ENCODE data around the gene GRAP2. TPM values are rescaled to one million over a fixed set of nuclear protein-coding genes. Genes with fewer than 3 reads are reported as not detected.
A peak's percentile ranks its signal among the peaks of the same experiment; 100 is the strongest.
"Not testable (repeated sequence)": the region's sequence is repeated elsewhere in the genome, so short reads cannot be mapped to it uniquely, and the experiment has no call there.

The GRAP2 gene
- polyA plus RNA-seq, 1 donor = 0.79 TPM

DNA sequence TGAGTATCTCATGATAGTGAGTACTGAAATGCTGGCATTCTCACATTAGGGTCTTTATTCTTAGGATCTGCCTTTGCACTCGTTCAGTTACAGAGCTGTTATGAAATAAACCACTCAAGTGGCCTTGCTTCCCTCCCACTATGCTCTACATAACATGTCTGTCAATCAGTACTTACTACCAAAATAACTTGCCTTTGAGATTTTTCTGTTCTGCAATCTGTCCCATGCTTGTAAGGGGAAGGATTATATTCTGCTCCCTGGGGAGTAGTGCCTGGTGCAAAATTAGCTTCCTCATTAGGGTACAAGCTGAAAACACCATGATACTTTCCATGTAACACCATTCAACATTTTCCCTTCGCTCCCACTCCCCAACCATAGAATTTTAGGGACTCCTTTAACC is 1.9 kb upstream of the GRAP2 start:
- DNase-seq = peak; percentile 12

DNA sequence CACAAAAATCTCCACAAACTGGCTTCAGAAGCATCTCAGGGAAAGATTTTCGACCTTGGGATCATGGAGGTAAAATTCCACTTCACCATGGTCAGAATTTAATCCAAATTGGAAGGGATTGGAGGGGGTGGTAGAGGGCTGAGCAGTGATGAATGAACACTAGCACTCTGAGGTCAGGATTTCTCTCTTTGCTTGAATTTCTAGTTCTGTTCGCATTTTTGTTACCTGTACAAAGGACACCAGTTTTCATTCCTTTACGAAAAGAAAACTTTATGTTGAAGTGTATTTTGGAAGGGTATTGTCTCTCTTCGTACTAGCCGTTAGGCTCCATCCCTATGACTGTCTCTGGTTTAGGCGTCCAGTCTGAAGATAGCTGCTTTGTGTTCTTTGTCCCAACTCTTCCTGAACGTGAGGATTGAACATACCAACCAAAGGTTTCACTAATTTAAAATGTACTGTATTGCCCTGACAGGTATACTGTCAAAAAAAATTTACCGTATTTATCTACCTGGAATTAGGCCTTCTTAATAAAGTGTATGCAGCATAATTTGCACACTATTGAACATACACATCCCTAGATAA is 772 bp downstream of the GRAP2 start:
- DNase-seq = no peak

- not testable (repeated sequence) for DNase-seq
Measured at GRCh38 chr22:39904024-39904423, 3.1 kb downstream of the GRAP2 start.

GRCh38 chr22:39904862-39905261 is 4.0 kb downstream of the GRAP2 start:
- no peak for DNase-seq

DNA sequence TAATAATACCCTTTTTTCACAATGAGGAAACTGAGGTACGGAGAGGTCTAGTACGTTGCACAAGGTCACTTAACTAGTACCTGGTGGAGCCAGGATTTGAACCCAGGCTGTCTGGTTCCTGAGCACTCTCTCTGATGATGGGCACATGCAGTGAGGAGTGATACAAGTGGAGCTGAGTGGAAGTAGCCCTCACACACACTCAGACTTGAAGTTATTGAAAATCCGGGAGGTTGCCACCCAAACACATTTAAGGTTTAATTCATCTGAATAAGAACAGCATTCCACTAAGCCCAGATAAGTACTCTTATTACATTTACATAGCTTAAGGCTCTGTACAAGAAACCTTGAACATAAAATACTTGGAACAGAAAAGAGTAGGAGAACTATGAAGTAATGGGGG is 4.8 kb downstream of the GRAP2 start:
- DNase-seq = no peak

- DNase-seq = no peak
Measured at GRCh38 chr22:39906207-39906606, 5.3 kb downstream of the GRAP2 start.

- DNase-seq = no peak
Measured at GRCh38 chr22:39907047-39907446, 6.2 kb downstream of the GRAP2 start.

- DNase-seq = no peak
Measured at GRCh38 chr22:39907605-39908097, 6.8 kb downstream of the GRAP2 start.

DNA sequence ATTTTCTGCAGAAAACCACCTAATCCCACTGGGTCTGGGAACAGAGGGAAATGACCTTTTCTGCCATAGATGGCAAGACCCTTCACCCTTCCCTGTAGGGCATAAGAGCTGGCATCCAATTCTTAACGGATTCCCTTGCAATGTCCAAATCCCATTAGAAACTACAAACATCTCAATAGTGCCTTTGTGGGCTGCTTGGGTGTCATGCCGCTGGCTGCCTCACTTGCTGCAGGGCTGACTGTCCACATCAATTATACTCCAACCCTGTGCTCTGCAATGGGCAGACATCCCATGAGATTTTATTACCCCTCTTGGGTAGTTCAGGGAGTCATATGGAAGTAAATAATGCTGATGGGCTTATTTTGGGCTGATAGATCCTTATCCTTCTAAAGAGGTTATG is 7.3 kb downstream of the GRAP2 start:
- no peak for DNase-seq

DNA sequence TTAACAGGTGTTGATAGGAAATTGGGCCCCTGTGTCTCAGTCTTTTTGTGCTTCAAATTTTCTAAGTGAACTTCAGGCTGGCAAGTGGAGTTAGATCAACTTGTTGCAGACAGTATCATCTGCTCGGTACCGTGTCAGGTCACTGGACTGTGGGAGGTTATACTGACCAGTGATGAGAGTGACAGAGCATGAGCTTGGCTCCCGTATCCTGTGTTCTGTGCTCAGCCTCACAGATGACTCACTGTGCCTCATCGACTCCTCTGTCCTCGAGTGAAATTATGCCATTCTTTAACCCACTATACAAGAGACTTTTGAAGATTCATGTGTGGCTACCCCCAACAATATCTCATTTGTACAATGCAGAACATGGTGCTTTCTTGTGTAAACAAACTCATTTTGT is 7.9 kb downstream of the GRAP2 start:
- no peak for DNase-seq

- no peak for DNase-seq
Measured at GRCh38 chr22:39910876-39911613, 10.2 kb downstream of the GRAP2 start.

DNA sequence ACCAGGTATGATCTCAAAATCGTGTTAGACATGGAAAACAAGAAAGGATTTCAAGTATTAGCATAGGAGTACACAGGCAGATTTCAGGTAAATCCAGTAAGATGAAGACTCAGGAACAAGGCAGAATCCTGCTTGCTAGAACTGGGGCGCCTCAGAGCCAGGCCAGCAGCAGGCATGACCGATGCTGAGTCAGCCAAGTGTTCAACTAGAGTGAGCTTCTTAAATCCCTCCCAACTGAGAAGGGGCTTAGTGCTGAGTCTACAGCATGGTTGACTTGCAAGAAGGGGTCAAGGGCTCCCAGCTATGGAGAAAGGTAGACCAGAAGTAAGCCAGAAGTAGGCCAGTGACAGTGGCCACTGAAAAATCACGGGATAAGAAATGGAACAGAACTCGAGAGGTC is 12.4 kb downstream of the GRAP2 start:
- DNase-seq = no peak

GRCh38 chr22:39913886-39914285 is 13.0 kb downstream of the GRAP2 start:
- no peak for DNase-seq

DNA sequence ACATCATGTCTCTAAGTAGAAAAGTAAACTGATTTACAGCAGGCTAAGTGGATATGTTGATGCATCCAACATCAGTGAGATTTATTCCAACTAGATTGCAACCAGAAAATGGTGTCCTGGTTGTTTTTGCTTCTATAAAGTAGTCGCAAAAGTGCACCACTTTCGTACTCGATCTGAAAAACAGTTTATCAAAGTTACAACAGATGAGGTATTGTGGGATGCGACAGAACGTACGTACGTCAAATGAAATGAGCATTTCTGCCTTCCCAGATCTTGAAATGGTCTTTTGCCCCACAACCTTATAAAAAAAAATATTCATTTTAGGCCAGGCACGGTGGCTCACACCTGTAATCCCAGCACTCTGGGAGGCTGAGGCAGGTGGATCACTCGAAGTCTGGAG is 13.7 kb downstream of the GRAP2 start:
- DNase-seq = no peak

GRCh38 chr22:39915295-39915726 is 14.4 kb downstream of the GRAP2 start:
- DNase-seq = no peak

DNA sequence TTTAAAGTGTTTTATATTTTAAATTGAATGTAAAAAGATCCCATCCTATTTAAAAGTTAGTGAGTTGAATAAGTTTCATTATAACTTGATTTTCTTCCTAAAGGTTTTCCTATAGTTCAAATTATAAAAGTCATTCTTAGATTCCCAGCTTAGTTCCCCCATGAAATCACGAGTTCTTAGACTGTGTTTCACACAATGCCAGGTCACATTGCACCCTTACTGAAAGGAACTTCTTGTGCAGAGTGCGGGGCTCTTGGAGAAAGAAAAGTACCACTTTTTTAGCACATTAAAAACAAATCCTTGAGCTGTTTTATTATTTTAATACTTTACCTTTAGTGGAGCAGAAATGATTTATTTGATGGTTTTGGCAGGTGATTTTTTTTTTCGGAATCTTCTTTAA is 15.6 kb downstream of the GRAP2 start:
- DNase-seq = no peak

- DNase-seq = no peak
Measured at GRCh38 chr22:39917197-39917643, 16.3 kb downstream of the GRAP2 start.

- DNase-seq = no peak
Measured at GRCh38 chr22:39917776-39918495, 17.1 kb downstream of the GRAP2 start.

DNA sequence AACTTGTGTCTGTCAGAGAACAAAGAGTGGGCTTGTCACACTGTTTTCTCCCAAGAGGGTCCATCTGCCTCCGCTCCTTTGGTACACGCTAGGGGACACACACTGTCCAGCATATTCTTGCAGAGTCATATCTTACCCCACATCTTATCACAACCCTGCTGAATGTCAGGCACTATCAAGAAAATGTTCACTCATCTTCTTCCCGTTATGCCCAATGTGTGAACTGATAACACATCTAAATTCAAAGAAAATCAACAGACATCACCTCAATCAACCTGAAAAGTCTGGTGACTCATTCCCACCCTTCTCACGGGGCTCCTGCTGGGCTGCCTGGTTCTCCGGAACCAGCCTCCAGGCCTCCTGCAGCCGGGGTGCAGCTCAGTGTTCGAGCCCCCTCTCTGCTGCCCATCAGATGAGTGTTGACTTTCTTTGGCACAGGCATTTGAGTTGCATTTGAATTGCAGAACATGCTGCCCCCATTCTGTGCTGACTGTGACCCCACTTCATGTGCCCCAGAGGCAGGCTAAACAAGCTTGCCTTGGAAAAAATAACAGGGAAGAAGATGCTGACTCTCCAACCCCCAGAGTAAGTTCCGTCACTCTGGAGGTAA is 19.4 kb downstream of the GRAP2 start:
- DNase-seq = no peak

DNA sequence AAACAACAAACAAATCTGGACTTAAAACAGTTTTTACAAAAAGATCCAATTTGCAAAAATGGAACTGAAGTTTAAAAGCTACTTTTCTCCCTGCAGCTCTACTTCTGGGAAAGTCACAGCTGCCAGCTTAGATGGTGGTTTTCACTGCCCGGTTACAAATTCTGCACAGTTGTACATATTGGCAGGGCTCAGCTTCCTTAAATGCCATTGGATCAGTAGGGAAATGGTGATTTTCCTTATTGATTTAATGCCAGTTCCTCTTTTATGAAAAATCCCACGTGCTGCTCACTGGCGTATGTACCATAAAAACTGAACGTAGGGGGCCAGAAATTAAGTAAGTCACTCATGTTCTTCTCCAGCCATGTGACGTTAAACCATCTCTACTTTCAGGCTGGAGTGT is 22.8 kb downstream of the GRAP2 start:
- DNase-seq = no peak

DNA sequence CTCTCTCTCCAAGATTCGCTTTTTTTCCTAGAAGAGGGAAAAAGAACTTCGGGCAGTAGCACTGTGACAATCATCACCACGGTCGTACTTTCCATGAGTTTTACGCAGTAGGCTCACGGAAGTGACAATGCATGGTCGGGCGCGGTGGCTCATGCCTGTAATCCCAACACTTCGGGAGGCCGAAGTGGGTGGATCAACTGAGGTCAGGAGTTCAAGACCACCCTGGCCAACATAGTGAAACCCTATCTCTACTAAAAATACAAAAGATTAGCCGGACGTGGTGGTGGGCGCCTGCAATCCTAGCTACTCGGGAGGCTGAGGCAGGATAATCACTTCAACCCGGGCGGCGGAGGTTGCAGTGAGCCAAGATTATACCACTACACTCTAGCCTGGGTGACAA is 23.4 kb downstream of the GRAP2 start:
- no peak for DNase-seq

GRCh38 chr22:39925273-39925672 is 24.4 kb downstream of the GRAP2 start:
- DNase-seq = no peak

All from hindlimb muscle (tissue), 1 donor.